ENCODE measurements around the gene UPF1. TPM values are rescaled to one million over a fixed set of nuclear protein-coding genes. Genes with fewer than 3 reads are reported as not detected.

UPF1 gene
- total RNA-seq: 41.5 and 54.9 TPM in 2 replicates

DNA sequence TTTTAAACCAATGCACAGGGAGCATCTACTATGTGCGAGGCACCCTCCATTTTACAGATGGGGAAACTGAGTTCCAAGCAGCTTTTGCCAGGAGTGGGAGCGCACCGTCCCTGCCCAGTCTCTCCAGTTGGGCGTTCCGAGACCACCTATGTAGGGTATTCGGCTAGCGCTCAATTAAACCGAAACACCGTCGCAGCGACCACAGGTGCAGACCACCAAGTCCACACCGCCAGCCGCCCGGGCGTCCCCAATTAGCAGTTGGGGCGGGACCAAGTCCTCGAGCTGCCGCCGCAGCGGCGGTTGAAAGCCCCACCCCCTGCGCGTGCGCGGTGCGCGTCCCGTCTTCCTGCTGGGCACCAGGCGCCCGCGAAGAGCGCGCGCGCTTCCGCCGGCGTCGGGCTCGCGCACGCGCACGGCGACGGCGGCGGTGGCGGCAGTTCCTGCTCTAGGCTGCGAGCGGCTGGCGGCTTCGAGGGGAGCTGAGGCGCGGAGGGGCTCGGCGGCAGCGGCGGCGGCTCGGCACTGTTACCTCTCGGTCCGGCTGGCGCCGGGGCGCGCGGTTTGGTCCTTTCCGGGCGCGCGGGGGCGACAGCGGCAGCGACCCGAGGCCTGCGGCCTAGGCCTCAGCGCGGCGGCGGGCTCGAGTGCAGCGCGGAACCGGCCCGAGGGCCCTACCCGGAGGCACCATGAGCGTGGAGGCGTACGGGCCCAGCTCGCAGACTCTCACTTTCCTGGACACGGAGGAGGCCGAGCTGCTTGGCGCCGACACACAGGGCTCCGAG, at the start of gene UPF1:
Gene UPF1 (plus strand): TSS at position 436 of the 782 bp plus-strand sequence. CDS start 251 bp downstream, at position 687.

DNA sequence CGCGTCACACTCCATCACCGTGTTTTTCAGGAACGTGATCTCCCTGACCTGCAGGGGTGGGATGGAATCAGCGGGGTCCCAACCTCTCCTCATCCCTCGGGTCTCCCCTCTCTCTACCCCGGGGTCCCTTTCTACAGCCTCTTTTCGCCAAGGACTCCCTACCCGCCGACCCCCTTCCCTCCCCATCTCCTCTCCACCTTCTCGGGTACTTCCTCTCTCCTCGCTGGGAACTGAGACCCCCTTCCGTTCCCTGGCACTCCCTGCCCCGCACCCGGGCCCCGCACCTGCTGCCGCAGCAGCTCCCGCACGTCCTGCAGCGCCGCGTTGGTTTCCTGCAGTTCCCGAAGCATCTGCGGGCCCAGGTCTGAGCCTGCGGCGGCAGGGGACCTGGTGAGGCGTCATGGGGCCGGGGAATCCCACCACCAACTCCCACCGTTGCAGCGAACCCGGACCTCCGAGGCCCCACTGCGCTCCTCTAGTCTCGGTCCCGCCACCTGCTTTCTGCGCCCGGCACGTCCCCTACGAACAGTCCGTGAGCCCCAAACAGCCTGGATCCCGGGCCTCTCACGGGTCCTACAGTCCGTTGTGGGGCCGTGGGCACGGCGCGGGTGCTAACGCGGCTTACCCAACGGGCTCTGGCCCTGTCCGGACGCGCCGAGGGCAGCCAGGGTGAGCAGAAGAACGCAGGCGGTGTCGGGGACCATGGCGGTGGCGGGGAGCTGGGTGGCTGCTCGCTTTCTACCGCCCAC, 41.0 kb upstream of the UPF1 start, which contains the start of gene COMP:
Gene COMP (minus strand): TSS at position 740 of the 749 bp plus-strand sequence. CDS start 36 bp downstream, at position 704.

DNA sequence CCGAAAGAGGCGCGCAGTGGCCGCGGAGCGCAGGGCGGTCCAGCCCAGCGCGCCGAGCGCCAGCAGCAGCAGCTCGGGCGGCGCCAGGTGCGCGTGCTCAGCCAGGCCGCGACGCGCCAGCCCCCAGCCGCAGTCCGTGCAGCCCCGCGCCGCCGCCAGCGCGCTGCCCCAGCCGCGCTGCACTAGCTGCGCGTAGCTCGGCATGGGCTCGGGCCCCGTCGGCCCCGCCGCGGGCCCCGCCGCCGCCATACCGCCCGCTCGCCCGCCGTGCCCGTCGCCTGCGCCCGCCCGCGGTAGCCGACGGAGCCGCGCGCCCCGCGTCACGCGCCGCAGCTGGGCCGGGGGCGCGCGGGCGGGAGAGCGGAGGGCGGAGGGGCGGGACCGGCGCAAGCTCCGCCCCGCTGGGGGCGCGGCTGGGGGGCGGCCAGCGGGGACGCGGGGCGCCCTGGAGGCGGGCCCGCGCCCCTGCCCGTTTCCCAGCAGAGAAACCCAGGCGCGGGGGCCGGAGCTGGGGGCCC, 64.1 kb downstream of the UPF1 start, which contains the start of gene CERS1:
Gene CERS1 (minus strand): TSS at position 335 of the 518 bp plus-strand sequence. CDS start 86 bp downstream, at position 249.

Other genes with a start within 250 kb of the UPF1 start
- gene REX1BD, start 243.2 kb upstream of the UPF1 start, total RNA-seq: 39.9 and 44.1 TPM in 2 replicates
- 28.7 and 60.3 TPM in 2 replicates for gene CRLF1, start 225.2 kb upstream of the UPF1 start, total RNA-seq
- gene TMEM59L, start 219.1 kb upstream of the UPF1 start, total RNA-seq: 1.00 and 2.3 TPM in 2 replicates
- 3.1 and 3.7 TPM in 2 replicates for gene KLHL26, start 194.9 kb upstream of the UPF1 start, total RNA-seq
- gene CRTC1, start 148.3 kb upstream of the UPF1 start, total RNA-seq: 1.6 and 2.8 TPM in 2 replicates
- 1.3 and 5.7 TPM in 2 replicates for gene COMP, start 40.7 kb upstream of the UPF1 start, total RNA-seq
- 0.85 and 2.7 TPM in 2 replicates for gene CERS1, start 64.2 kb downstream of the UPF1 start, total RNA-seq
- 167 and 229 TPM in 2 replicates for gene COPE, start 87.4 kb downstream of the UPF1 start, total RNA-seq
- 56.9 and 80.1 TPM in 2 replicates for gene DDX49, start 87.8 kb downstream of the UPF1 start, total RNA-seq
- 51.9 and 72.1 TPM in 2 replicates for gene HOMER3, start 109.3 kb downstream of the UPF1 start, total RNA-seq
- 23.3 and 27.3 TPM in 2 replicates for gene SUGP2, start 201.6 kb downstream of the UPF1 start, total RNA-seq
- 25.1 and 27.7 TPM in 2 replicates for gene ARMC6, start 201.6 kb downstream of the UPF1 start, total RNA-seq
- gene SLC25A42, start 232.0 kb downstream of the UPF1 start, total RNA-seq: 4.4 and 5.7 TPM in 2 replicates

Measured in smooth muscle cell of bladder (primary cell).